Astrocyte (in vitro differentiated cells and primary cell): ENCODE data around the gene OTULINL.

Experiments
- EZH2 ChIP-seq: IDR thresholded peaks from 2 replicates; pipeline ENCODE4 v1.6.1; 2012; ENCODE audit warnings: mild to moderate bottlenecking, low read length, inconsistent platforms; ENCODE audit not compliant: insufficient read depth
- TF ChIP-seq, protein P1 (sequence below): IDR thresholded peaks from 2 replicates; pipeline ENCODE4 v1.5.1; 2011; ENCODE audit warnings: low read depth, mild to moderate bottlenecking, inconsistent platforms, low read length, moderate library complexity; ENCODE audit not compliant: insufficient read depth

DNA sequence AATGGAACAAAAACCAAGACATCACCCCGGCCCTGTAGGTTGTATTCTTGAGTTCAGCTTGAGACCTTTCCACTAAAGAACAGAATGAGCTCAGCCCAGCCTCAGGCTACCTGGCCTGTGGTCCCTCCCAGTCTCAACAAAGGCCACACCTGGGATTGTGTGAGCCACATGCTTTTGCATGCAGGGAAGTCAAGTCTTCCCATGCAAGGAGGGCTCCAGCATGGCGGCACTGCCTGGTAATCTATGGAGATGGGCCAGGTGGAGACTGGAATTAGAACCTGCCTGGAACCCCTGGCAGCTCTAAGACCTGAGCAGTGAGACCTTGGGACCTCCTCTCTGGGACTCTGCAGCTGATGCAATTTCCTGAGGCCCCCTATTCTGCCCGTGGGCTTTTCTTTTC, 49.4 kb upstream of the OTULINL start:
- TF ChIP-seq, protein P1, sequence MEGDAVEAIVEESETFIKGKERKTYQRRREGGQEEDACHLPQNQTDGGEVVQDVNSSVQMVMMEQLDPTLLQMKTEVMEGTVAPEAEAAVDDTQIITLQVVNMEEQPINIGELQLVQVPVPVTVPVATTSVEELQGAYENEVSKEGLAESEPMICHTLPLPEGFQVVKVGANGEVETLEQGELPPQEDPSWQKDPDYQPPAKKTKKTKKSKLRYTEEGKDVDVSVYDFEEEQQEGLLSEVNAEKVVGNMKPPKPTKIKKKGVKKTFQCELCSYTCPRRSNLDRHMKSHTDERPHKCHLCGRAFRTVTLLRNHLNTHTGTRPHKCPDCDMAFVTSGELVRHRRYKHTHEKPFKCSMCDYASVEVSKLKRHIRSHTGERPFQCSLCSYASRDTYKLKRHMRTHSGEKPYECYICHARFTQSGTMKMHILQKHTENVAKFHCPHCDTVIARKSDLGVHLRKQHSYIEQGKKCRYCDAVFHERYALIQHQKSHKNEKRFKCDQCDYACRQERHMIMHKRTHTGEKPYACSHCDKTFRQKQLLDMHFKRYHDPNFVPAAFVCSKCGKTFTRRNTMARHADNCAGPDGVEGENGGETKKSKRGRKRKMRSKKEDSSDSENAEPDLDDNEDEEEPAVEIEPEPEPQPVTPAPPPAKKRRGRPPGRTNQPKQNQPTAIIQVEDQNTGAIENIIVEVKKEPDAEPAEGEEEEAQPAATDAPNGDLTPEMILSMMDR = no peak
- no peak for TF ChIP-seq EZH2
